Activated naive CD4-positive, alpha-beta T cell treated with anti-CD3 and anti-CD28 coated beads, Interleukin-2, amount 50 U/mL, for 72 hours (primary cell): ENCODE results near the gene OR10H1. TPM values are rescaled to one million over a fixed set of nuclear protein-coding genes. Genes with fewer than 3 reads are reported as not detected.
"Not testable (repeated sequence)": the region's sequence is repeated elsewhere in the genome, so short reads cannot be mapped to it uniquely, and the experiment has no call there.

Source experiments
- ATAC-seq, 2 donors: fragments of 150-1000 bp; cut with Tn5 transposase; 2 replicates each; pipeline ENCODE4 v1.10.0; 2021; ENCODE audit warnings: mild to moderate bottlenecking in 2 of 2, moderate library complexity in 2 of 2
- DNase-seq, 2 donors: peaks; one replicate each; pipeline ENCODE4 v3.0.0; 2021 to 2022; ENCODE audit warnings: low spot score in 2 of 2
- H3K27ac Mint-ChIP-seq, 2 donors: one replicate each; pipeline ENCODE4 v1.8.0; 2022; ENCODE audit warnings: mild to moderate bottlenecking in 2 of 2, mixed read lengths in 2 of 2
- H3K36me3 Mint-ChIP-seq, 2 donors: one replicate each; pipeline ENCODE4 v1.8.0; 2022; ENCODE audit warnings: mixed read lengths in 2 of 2
- H3K9me3 Mint-ChIP-seq, 2 donors: one replicate each; pipeline ENCODE4 v1.8.0; 2022; ENCODE audit warnings: mixed read lengths in 2 of 2
- total RNA-seq, 2 donors: library from RNA; stranded (reverse); gene quantifications; one replicate each; pipeline ENCODE4 v1.2.3, GENCODE V29; 2022

The OR10H1 gene
- total RNA-seq, 2 donors from 2014 or later, result 0.10 TPM; not detected in 1

DNA sequence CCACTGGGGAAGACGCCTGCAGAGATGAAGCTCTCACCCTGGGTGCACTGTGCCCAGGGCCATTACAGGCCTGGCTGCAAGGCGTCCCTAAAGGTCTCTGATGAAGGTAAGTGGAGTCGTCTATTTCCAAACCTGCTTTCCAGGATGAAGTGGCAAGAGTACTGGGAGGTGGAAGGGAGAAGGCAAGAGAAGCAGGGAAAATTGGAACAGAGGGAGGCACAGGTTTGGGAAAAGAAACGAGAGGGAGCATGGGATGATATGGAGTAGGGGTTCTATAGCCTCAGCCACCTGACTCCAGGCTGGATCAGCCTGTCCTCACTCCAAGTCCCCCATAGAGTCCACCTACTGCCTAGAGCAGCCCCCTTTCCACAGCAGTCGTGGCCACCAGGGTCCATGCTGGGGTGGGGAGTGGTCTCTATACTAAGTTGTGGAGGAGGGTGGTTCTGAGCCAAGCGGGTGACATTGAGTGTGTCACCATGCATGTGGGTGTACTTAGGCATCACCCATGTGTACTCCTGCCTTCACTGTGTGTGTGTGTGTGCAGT lies 27.8 kb downstream of the OR10H1 start, which contains the start of gene OR10H5:
Gene OR10H5 (plus strand): TSS at position 51 of the 545 bp plus-strand sequence. CDS start 6,388 bp downstream, outside the sequence.
- no peaks in the 10 kb centered on the region for H3K9me3 Mint-ChIP-seq

DNA sequence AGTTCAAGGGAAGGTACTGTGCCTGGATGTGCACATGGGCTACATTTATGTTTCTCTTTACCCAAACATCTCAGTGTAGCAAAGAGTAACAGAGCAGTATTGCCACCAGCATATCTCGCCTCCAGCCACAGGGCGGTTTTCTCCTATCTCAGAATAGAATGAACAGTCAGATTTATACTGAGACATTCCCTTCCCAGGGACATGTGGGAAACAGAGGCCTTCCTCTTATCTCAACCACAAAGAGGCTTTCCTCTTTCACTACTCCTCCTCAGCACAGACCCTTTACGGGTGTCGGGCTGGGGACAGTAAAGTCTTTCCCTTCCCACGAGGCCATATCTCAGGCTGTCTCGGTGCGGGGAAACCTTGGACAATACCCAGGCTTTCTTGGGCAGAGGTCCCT lies 32.6 kb downstream of the OR10H1 start:
- not testable (repeated sequence) for H3K27ac Mint-ChIP-seq, DNase-seq, H3K9me3 Mint-ChIP-seq, ATAC-seq, H3K36me3 Mint-ChIP-seq

More for the DNA sequence above, 27.8 kb downstream of the OR10H1 start, which contains the start of gene OR10H5:
- H3K27ac Mint-ChIP-seq, result no peak within 1 kb of the TSS
- no peaks in the 10 kb centered on the region for H3K36me3 Mint-ChIP-seq
- ATAC-seq, result no peak
- no peak for DNase-seq

- ATAC-seq, result no peak
- Mint-ChIP-seq H3K27ac (no peak overlapping the region), H3K9me3 (no peaks in the 10 kb centered on the region)
Measured at GRCh38 chr19:15782211-15782610, 33.3 kb downstream of the OR10H1 start.

GRCh38 chr19:15781661-15782060 lies 33.8 kb downstream of the OR10H1 start:
- Mint-ChIP-seq H3K9me3 (no peaks in the 10 kb centered on the region), H3K27ac (no peak overlapping the region), H3K36me3 (no peaks in the 10 kb centered on the region)
- DNase-seq, result no peak
- ATAC-seq, result no peak

More at GRCh38 chr19:15782211-15782610, 33.3 kb downstream of the OR10H1 start:
- no peaks in the 10 kb centered on the region for H3K36me3 Mint-ChIP-seq
- DNase-seq, result no peak

- Mint-ChIP-seq H3K9me3 (no peaks in the 10 kb centered on the region), H3K36me3 (no peaks in the 10 kb centered on the region), H3K27ac (no peak overlapping the region)
- DNase-seq (no peak), ATAC-seq (no peak)
Measured at GRCh38 chr19:15780610-15781418, 34.6 kb downstream of the OR10H1 start.

GRCh38 chr19:15779756-15780476 lies 35.5 kb downstream of the OR10H1 start:
- Mint-ChIP-seq H3K9me3 (no peaks in the 10 kb centered on the region), H3K36me3 (no peaks in the 10 kb centered on the region), H3K27ac (no peak overlapping the region)
- no peak for ATAC-seq
- DNase-seq, result no peak

DNA sequence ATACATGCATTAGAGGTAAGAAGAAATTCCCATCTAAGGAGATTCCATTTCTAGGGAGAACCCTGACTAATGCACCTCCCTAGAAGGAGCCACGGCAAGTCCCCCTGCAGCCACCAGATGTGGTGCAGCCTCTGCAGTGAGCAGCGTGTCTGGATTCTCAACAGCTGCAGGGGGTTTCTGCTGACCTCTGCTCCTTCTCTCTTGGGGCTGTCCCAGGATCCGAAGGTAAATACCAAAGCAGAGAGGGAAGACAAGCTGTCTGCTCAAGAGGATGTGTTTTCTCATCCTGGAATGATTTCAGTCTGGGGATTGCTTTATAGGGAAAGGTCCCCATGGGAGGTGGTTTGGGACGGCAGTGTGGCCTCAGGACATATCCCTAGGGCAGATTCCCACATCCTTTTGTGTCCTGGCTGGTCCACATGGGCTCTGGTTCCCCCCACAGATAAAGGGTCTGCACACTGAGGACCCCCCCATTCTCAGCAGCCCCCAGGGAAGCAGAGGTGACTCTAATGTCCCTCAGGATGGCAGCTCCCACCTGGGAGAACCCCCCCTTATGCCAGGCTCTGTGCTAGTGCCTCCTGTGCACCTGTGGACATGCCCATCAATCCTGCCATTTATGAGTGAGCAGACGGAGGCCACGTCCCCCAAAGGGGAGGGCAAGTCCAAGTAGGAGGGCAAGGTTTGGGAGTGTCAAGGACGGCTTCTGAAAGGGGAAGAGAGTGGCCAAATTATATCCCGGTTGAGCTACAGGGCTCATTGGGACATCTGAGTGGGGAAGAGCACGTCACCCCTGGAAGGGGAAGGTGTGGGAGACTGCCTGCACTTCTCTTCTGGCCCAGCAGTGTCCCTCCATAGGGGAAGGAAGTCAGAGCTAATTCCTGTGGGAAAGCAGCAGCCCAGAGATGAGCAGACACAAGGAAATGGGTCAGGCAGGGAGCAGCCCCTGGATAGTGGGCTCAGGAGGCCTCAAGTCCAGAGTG lies 38.2 kb downstream of the OR10H1 start:
- Mint-ChIP-seq H3K36me3 (peaks cover 0 to 5% of the 10 kb centered on the region in 2 donors), H3K27ac (no peak overlapping the region), H3K9me3 (no peaks in the 10 kb centered on the region)
- no peak for ATAC-seq
- DNase-seq, result no peak

DNA sequence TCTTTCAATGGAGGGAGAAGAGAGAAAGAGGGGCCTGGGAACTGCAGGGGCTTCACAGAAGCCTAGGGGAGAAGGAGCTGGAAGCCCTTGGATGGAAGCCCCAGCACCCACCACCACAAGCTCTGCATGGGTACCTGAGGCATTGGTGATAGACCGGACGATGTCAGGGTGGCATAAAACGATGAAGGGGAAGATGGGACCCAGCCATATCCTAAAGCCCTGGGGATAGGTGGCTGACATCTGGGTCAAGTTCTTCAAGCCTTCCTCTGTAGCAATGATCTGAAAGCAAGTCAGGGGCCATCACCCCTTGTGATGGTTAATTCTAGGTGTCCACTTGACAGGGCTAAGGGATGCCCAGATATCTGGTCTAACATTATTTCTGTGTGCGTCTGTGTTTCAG lies 39.2 kb downstream of the OR10H1 start:
- H3K27ac Mint-ChIP-seq, result no peak overlapping the region
- no peak for ATAC-seq

GRCh38 chr19:15775249-15775648 lies 40.2 kb downstream of the OR10H1 start:
- ATAC-seq (no peak), DNase-seq (no peak)
- Mint-ChIP-seq H3K27ac (no peak overlapping the region), H3K36me3 (peaks cover 0 to 5% of the 10 kb centered on the region in 2 donors), H3K9me3 (no peaks in the 10 kb centered on the region)

More for the DNA sequence above, 39.2 kb downstream of the OR10H1 start:
- H3K9me3 Mint-ChIP-seq, result no peaks in the 10 kb centered on the region
- no peak for DNase-seq
- peaks cover 0 to 5% of the 10 kb centered on the region in 2 donors for H3K36me3 Mint-ChIP-seq

GRCh38 chr19:15774159-15774558 lies 41.3 kb downstream of the OR10H1 start:
- not testable (repeated sequence) for H3K36me3 Mint-ChIP-seq, ATAC-seq, H3K9me3 Mint-ChIP-seq, H3K27ac Mint-ChIP-seq, DNase-seq

DNA sequence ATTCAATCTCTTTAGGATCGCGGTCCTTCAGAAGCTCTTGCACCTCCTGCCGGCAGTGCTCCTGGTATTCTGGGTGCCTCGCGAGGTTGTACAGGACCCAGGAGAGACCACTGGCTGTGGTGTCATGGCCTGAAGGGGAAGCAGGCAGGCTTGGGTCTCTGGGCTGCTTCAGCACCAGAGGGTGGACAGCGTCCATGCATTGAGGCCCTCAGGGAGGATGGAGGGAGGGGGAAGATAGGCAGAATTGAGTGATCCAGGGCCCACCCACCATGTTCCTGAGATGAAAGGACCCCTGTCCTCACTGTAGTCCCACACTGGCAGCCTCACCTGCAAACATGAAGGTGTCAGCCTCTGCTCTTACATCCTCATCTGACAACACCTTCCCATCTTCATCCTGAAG lies 45.9 kb downstream of the OR10H1 start:
- no peaks in the 10 kb centered on the region for H3K9me3 Mint-ChIP-seq
- peak overlapping the region in 1 of 2 donors; percentile 38 for H3K27ac Mint-ChIP-seq
- DNase-seq (no peak), ATAC-seq (no peak)
- H3K36me3 Mint-ChIP-seq, result peaks cover 0 to 5% of the 10 kb centered on the region in 2 donors

- H3K27ac Mint-ChIP-seq, result no peak overlapping the region
- no peak for DNase-seq
- H3K9me3 Mint-ChIP-seq, result no peaks in the 10 kb centered on the region
- ATAC-seq, result no peak
- H3K36me3 Mint-ChIP-seq, result peaks cover 0 to 9% of the 10 kb centered on the region in 2 donors
Measured at GRCh38 chr19:15759962-15760565, 55.4 kb downstream of the OR10H1 start.

- ATAC-seq, result no peak
- DNase-seq, result no peak
- Mint-ChIP-seq H3K36me3 (peaks cover 0 to 9% of the 10 kb centered on the region in 2 donors), H3K9me3 (no peaks in the 10 kb centered on the region), H3K27ac (no peak overlapping the region)
Measured at GRCh38 chr19:15758379-15758778, 57.1 kb downstream of the OR10H1 start.
